GM19035 (cell line): ENCODE data around the gene SIAH1.
A peak's percentile ranks its signal among the peaks of the same experiment; 100 is the strongest.
"Not testable (repeated sequence)": the region's sequence is repeated elsewhere in the genome, so short reads cannot be mapped to it uniquely, and the experiment has no call there.

Source experiments
- ATAC-seq: cut with Tn5 transposase; IDR thresholded peaks from one replicate; pipeline ENCODE4 v1.9.1; 2021; ENCODE audit not compliant: unreplicated experiment

The SIAH1 gene

DNA sequence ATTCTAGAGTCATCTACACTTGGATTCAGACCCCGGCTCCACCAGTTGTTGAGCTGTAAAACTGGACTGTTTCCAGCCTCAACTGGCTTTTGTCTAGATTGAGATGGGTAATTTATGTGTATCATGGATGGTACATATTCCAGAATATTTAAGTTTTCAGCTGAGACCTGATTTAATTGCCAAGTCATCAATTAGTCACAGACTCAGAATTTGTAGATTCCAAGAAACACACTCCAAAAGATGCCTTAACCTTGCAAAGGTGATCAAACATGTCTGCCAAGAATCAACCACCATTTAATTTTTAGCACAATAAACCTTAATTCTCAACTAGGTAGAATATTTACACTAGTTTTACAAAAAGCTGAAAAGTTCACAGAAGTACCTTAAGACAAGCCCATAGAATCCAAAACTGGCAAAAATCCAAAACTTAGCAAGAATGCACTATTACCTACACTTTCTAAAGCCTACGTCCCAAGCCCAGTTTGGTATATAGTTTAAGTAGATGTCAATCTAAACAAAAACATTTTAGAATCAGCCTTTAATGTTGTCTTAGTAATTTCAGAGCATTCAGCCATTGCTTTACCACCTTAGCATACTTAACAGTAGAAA, 17.7 kb downstream of the SIAH1 start:
- ATAC-seq: no peak

DNA sequence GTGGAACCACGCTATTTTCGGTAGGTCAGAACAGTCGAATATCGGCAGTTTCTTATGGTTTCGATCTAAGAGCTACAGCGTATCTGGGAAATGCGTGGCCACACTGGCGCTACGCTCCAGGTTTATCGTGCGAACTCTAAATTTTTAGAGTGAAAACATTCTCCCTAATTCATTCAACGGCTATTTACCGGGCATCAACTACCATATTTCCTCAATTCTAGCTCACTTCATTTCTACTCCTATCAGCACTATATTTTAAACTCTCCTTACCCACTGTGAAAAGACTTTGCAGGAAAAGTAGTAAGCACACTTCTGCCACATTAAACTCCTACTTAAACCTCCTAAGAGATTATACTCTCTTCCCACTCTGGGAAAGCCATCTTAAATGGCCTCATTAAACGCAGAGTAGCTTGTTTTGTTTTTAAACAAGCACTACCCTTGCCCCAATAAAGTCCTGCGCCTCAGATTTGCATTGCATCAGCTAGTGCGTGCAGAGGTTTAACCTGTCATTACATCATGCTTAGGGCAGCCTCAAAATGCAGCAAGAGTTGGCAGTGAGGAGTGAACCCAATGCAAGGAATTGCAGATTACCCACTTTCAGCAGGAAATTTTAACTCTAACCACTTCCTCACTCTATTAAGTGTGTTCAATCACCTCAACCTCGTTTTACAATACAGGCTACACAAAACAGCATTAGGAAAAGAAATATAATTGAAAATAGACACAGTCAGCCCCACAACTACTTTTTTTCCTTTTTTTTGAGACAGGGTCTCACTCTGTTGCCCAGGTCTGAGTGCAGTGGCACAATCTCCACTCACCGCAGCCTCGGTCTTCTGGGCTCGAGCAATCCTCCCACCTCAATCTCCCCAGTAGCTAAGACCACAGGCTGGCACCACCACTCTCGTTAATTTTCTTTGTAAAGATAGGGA, 18.8 kb downstream of the SIAH1 start:
- peak; percentile 61 for ATAC-seq

DNA sequence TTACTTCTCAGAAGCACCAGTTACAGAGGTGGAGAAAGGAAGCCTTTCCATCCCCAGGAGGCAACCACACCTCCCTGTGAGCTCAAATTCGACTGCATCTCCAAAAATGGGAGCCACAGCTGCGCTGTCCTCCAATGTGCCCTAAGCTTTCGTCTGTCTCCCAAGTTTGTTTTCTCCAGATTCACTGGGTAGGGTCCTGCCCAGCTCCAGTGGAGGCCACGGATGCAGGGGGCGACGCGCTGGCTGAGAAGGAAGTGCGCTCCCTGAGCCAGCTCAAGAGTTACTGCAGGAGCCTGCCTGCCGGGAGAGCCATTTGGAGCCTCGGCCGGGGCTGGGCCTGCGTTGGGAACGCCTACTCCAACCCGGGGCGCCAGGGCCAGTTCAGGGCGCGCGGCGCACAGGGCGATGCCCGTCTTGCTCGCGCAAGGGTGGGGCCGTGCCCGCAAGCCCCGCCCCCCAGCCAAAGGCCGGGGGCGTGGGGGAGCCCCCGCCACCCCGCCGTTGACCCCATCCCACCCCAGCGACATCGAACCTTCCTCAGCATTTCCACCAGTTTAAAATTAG, 19.5 kb downstream of the SIAH1 start:
- peak; percentile 91 for ATAC-seq

DNA sequence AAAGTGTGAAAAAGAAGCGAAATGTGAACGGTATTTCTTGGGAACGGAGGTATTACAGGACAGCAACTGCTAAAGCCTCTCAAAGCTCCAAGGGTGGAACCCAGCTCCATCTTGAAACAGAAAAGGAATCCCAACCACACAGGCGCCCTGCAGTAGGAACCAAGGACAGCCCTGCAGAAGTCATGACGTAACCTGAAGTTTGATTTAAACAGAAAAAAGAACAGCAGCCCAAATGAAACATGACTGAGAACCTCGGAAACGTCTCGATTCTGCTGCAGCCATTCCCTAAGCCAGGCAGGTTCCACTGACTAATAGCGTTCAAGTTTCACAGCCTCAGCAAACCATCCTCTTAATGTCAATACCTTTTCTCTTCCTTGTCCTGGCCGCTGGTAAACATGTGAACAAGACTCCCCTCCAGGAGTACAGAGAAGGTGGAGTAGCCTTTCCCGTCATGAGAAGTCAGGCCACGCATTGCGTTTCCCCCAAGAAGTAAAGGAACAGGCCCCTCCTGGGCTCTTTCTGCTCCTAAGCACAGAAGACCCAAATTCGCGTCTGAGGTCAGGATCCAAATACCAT, 20.1 kb downstream of the SIAH1 start:
- ATAC-seq: no peak

DNA sequence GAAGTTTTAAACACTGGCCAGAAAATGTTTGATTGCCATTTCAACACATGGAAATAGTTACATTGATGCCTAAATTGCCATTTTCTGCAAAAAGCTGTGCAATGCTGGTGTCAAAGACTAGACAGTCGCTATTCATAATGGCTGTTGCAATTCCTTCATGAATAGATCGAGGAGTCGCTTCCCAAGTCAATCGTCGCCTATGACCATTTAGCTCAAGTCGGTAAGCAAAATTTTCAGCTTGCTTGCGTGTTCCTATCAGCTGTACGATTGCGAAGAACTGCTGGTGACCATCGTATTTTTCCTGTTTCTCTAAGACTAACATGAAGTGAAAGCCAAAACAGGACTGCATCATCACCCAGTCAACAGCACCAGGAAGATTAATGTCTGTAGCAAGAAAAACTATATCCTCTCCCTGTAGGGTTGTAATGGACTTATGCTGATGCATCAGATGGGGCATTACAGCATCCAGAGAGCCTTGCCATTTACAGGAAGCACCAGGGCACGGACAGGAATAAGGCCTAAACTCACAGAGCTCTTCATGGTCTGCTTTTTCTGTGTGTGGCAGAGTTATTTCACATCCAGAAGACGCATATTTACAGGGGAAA, 23.6 kb downstream of the SIAH1 start:
- no peak for ATAC-seq

DNA sequence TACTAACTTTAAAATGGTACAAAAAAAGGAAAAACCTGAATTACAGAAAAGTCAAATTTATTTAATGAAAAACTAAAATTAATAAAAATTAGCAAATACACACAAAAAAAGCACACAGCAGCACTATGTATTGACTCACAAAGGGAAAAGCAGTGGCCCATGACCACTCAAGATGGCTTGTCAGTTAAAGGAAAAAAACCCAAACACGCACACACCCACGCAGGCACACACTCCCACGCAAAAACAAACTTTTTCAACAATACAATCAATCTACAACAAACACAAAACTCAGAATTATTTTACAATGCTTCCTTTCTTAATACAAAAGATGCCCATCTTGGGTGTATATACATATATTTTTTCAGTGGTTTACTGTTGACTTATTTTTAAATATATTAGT, 24.2 kb downstream of the SIAH1 start:
- no peak for ATAC-seq

DNA sequence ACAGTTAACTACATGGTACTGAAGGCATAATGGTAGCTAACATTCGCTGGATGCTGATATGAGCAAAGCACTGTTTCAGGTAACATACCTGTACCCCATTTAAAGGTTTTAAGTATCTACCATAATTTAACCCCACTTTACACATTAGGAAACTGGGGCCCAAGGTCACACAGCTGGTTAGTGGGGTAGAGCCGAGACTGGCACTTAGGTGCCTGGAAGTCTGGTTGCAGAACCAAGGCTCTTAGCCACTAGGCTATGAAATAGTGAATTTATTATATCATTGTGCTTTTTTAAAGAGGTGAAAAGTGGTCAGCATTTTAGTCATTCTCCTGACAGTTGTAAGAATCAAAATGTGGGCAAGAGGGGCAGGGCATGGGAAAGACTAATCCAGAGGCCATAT, 25.2 kb downstream of the SIAH1 start:
- ATAC-seq: no peak

DNA sequence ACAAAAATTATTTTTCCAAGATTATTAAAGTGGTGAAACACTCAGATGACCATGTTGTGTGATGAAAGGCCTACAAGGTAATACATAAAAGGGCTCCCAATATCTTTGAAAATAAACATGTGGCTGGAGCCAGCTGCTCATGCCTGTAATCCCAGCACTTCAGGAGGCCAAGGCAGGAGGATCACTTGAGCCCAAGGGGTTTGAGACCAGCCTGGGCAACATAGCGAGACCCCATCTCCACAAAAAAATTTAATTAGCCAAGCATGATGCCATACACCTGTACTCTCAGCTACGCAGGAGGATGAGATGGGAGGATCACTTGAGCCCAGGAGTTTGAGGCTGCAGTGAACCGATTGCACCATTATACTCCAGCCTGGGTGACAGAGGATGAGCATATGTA, 26.8 kb downstream of the SIAH1 start:
- no peak for ATAC-seq

DNA sequence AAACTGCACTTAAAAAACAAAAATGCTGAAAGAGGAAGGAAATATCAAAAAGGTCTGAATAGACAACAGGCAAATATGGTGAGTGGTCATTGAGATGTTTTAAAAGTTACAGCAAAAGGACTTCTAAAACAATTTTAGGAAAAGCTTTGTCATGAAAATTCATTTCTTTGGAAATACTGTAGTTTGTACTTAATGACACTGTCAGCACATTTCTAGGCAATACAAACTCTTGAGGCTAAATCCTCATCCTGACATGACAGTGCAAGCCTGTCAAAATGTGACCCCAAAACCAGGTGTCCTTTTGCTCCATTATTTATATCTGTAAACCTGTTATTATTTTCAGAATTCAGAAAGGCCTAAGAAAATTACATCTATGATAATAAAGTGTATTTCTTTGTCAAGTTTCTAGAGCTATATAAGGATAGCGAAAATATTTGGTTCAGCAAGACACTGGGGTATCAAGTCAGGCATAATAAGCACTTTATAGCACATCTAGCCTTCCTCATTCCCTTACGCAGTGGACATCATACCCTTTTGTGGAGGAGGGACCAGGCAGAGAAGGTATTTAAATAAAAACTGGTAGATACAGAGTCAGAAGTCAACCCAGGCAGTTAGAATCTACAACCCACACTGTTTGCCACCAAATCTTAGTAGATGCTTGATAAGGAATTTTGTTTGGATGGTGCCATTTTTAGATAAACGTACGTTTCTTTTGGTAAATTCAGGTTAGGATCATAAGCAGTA, 28.4 kb downstream of the SIAH1 start:
- no peak for ATAC-seq

DNA sequence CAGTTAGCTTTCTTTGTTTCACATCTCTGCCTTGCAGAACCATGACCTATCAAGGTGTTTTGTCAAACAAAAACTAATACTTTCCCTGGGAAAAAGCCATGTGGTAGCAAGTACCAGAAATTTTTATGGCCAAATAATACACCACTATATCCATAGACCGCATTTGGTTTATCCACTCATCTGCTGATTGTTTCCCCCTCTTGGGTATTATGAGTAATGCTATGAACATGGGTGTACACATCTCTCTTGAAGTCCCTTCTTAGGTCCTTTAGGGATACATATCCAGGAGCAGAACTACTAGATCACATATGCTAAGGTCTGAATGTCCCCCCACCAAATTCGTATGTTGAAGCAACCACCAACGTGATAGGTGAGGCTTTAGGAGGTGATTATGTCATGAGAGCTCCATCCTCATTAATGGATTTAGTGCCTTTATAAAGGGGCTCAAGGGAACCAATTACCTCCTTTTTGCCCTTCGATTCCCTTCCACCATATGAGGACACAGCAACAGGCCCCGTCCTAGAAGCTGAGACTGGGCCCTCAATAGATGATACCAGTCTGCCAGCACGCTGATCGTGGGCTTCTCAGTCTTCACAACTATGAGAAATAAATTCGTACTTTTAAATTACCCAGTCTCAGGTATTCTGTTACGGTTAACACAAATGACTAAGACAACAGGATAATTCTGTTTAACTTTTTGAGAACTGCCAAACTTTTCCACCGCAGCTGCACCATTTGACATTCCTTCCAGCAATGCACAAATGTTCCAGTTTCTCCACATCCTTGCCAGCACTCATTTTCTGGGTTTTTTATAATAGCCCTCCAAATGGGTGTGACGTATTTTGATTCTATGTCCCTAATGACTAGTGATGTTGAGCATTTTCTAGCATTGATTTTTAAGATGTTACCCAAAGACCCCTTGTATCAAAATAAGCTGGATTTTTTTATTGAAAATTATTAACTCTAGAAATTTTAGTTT, 30.0 kb downstream of the SIAH1 start:
- no peak for ATAC-seq

DNA sequence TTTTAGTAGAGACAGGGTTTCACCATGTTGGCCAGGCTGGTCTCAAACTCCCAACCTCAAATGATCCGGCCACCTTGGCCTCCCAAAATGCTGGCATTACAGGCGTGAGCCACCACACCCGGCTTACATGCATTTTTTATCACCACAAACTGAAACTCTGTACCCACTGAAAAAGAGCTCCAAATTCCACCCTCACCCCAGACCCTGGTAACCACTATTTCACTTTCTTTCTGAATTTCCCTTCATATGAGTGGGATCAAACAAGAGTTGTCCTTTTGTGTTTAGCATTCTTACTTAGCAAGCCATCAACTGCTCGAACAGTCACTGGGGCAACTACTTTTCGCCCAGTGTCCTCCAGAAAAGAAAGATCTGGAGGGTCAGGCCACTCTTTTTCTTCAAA, 30.8 kb downstream of the SIAH1 start:
- not testable (repeated sequence) for ATAC-seq

DNA sequence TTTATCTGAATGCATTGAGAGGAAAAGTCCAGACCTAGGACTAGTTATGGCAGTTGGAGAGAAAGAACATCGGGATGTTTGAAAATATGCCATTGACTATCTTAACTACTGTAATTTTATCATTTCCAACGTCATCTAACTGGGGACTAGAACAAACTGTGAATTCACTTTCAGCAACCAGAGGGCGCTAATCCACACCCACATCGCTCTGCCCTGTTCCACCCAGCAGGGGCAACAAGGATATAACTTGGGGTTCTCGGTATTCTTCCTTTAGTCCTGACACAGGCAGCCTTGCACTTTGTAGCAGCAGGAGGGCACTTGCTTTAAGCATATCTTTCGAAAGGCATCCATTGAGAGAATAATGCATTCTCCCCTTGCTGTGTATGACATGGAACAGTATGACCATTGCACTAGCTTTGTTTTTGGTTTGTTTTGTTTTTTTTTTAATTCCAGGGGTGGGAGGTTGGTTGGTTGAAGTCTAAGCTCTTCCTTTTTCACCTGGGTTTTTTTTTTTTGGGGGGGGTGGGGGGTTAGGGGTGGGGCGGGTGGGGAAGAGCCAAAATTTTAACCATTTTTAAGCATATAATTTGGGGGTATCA, 31.5 kb downstream of the SIAH1 start:
- ATAC-seq: no peak

DNA sequence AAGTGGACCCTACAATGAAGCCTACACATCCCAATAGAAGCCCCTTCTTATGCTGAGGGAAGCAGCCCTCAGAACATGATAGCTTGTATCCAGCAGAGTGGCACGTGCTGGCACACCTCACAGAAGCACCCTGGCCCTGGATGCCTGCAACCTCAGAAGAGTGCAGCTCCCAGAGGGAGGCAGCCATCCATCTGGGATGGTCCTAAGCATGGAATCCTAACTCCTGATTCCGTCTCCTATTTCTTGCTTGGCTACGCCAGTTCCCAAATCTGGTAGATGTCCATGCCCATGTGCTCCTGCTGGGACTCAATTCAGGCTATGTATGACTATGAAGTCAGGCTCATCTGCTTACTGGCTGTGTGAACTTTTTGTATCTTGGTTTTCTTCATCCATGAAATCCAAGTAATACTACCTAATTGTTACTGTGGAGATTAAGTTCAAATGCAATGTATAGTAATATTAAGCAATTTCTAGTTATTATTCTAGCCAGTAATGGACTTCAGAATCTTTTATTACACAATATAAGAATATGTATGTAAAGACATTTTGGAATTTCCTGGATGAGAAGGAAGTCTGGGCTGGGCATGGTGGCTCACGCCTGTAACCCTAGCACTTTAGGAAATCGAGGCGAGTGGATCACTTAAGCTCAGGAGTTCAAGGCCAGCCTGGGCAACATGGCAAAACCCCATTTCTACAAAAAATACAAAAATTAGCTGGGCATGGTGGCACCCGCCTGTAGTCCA, 32.4 kb downstream of the SIAH1 start:
- ATAC-seq: no peak

DNA sequence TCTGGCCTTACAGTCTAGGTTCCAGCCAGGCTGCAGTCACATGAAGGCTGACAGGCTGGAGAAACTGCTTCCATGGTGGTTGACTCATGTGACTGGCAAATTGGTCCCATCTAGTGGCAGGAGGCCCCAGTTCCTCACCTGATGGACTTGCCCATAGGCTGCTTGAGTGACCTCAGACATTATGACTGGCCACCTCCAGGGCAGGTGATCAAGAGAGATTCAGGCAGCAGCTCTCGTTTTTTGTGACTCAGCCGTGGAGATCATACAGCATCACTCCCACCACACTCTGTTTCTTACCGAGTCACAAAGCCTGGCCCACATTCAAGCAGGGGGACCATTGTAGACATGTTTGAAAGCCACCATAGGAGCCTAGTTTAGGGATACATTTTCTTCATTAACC, 34.5 kb downstream of the SIAH1 start:
- no peak for ATAC-seq

DNA sequence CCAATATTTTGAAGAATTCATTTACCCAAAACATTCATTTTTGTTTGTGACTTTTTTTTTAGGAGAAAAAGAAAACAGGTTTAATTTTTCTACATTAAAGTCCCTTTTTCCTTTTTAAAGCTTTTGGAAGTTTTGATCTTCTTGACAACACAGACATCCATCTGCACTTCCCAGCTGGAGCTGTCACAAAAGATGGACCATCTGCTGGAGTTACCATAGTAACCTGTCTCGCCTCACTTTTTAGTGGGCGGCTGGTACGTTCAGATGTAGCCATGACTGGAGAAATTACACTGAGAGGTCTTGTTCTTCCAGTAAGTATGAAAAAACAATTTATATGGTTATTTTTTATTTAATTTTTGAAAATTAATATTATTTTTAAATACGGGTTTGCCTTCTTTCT, 37.2 kb downstream of the SIAH1 start:
- ATAC-seq: no peak

DNA sequence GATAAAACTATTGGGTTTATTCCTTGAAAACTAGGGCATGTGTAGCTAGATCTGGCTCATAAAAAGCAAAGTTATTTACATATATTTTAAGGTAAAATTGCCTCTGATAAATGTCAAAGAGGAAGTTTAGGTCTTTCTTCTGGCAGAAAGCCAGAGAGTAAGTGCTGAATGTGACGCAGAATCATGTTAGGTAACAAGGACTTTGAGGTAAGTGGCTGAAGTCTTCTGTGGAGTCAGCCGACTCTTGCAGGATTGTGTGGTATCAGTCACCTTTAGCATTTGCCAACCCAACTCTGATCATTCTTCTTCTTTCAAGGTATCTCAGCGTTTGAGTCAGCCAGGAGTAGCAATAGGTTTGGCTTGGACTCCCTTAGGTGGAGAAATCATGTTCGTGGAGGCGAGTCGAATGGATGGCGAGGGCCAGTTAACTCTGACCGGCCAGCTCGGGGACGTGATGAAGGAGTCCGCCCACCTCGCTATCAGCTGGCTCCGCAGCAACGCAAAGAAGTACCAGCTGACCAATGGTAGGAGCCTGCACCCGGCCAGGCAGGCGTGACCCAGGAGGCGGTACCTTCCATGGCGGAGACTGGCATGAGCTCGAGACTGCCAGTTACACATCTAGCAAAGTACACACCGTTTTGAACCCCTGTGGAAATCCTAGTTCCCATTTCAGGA, 37.9 kb downstream of the SIAH1 start:
- no peak for ATAC-seq

DNA sequence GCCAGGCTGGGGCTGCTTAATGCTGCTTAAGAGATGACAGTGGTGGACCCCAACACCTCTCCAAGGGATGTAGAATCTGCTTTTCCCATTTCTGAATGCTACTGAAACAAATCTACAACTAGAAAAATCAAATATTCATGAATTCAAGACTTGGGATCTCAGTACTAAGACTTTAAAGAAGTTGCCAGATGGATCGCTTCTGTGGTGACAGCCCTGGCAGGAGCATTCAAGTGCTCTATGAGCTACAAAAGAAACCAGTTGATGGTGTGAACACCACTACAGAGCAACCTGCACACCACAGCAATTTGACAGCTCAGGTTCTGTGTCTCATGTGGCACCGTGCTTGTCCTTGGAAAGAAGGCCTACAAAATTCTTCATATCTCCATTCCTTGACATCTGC, 42.6 kb downstream of the SIAH1 start:
- ATAC-seq: no peak

DNA sequence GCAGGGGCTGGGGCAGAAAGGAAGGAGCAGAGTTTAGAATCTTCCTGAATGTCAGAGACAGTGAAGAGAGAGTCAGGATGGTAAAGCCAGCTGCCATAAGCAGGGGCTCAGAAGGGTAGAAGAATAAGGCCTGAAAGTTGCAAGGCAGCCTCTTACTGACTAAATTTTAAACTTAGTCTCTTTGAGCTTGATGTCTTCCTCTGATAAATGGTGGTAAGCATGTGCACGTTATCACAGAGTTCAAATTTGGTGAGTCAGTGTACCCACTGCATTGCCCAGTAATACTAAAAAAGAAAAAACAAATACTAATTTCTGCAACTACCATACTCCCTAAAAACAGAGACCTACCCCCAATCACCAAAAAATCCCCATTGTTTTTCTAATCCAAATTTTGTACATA, 45.2 kb downstream of the SIAH1 start:
- no peak for ATAC-seq
